KMS-11 (cell line): ENCODE measurements around the gene TXNRD2.

ENCODE experiments used
- H2AFZ ChIP-seq: fragments of 200-600 bp; sonication (generic); 2 replicates; pipeline ENCODE4 v1.6.1; 2016; ENCODE audit warnings: antibody characterized with exemption, mixed run types, low read depth
- H3K27ac ChIP-seq: fragments of 200-600 bp; sonication (generic); 2 replicates; pipeline ENCODE4 v1.6.1; 2016; ENCODE audit warnings: mild to moderate bottlenecking, mixed run types
- H3K27me3 ChIP-seq: fragments of 200-600 bp; sonication (generic); 2 replicates; pipeline ENCODE4 v1.6.1; 2017; ENCODE audit warnings: mild to moderate bottlenecking, low read depth, mixed run types, moderate library complexity; ENCODE audit not compliant: insufficient read depth
- H3K36me3 ChIP-seq: fragments of 200-600 bp; sonication (generic); 2 replicates; pipeline ENCODE4 v1.6.1; 2017; ENCODE audit warnings: mild to moderate bottlenecking, mixed run types; ENCODE audit not compliant: insufficient read depth
- H3K4me1 ChIP-seq: fragments of 200-600 bp; sonication (generic); 2 replicates; pipeline ENCODE4 v1.6.1; 2016; ENCODE audit warnings: mild to moderate bottlenecking, low read depth, mixed run types; ENCODE audit not compliant: poor library complexity, severe bottlenecking
- H3K4me2 ChIP-seq: fragments of 200-600 bp; sonication (generic); 2 replicates; pipeline ENCODE4 v1.7.0; 2016; ENCODE audit warnings: mild to moderate bottlenecking, mixed run types
- H3K4me3 ChIP-seq: fragments of 200-600 bp; sonication (generic); IDR thresholded peaks from 2 replicates; pipeline ENCODE4 v1.6.1; 2017; ENCODE audit warnings: low read depth, low read length, mixed read lengths; ENCODE audit not compliant: insufficient read depth
- H3K79me2 ChIP-seq: fragments of 200-600 bp; sonication (generic); 2 replicates; pipeline ENCODE4 v1.6.1; 2016; ENCODE audit warnings: low read depth, mixed run types; ENCODE audit not compliant: insufficient read depth
- H3K9ac ChIP-seq: fragments of 200-600 bp; sonication (generic); 2 replicates; pipeline ENCODE4 v1.6.1; 2016; ENCODE audit warnings: mild to moderate bottlenecking, mixed run types
- H4K20me1 ChIP-seq: fragments of 200-600 bp; sonication (generic); 2 replicates; pipeline ENCODE4 v1.6.1; 2016; ENCODE audit warnings: mild to moderate bottlenecking, mixed run types; ENCODE audit not compliant: insufficient read depth
- TF ChIP-seq, protein P1 (sequence below): fragments of 200-600 bp; sonication (generic); conservative IDR thresholded peaks from 2 replicates; pipeline ENCODE4 v1.6.1; 2017; ENCODE audit warnings: low read depth, mild to moderate bottlenecking, antibody characterized with exemption, low read length, moderate library complexity, mixed read lengths

The TXNRD2 gene

GRCh38 chr22:19976671-19977070 lies 35.1 kb upstream of the TXNRD2 start:
- H3K9ac ChIP-seq, result no peak overlapping the region
- no peaks in the 10 kb centered on the region for H3K36me3 ChIP-seq
- TF ChIP-seq, protein P1, sequence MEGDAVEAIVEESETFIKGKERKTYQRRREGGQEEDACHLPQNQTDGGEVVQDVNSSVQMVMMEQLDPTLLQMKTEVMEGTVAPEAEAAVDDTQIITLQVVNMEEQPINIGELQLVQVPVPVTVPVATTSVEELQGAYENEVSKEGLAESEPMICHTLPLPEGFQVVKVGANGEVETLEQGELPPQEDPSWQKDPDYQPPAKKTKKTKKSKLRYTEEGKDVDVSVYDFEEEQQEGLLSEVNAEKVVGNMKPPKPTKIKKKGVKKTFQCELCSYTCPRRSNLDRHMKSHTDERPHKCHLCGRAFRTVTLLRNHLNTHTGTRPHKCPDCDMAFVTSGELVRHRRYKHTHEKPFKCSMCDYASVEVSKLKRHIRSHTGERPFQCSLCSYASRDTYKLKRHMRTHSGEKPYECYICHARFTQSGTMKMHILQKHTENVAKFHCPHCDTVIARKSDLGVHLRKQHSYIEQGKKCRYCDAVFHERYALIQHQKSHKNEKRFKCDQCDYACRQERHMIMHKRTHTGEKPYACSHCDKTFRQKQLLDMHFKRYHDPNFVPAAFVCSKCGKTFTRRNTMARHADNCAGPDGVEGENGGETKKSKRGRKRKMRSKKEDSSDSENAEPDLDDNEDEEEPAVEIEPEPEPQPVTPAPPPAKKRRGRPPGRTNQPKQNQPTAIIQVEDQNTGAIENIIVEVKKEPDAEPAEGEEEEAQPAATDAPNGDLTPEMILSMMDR, result no peak
- H3K4me2 ChIP-seq, result no peak overlapping the region
- H3K79me2 ChIP-seq, result no peaks in the 10 kb centered on the region
- H3K27me3 ChIP-seq, result no peaks in the 10 kb centered on the region
- no peak overlapping the region for H3K27ac ChIP-seq
- no peak overlapping the region for H3K4me3 ChIP-seq
- no peaks in the 10 kb centered on the region for H4K20me1 ChIP-seq
- H2AFZ ChIP-seq, result no peak overlapping the region
- H3K4me1 ChIP-seq, result no peaks in the 10 kb centered on the region

- no peak overlapping the region for H3K27ac ChIP-seq
- no peak overlapping the region for H3K4me2 ChIP-seq
- no peaks in the 10 kb centered on the region for H4K20me1 ChIP-seq
Measured at GRCh38 chr22:19975707-19976035, 34.1 kb upstream of the TXNRD2 start.

GRCh38 chr22:19974935-19975706 lies 33.5 kb upstream of the TXNRD2 start:
- H3K27ac ChIP-seq, result no peak overlapping the region
- no peaks in the 10 kb centered on the region for H3K79me2 ChIP-seq
- H2AFZ ChIP-seq, result no peak overlapping the region
- no peaks in the 10 kb centered on the region for H4K20me1 ChIP-seq
- H3K36me3 ChIP-seq, result no peaks in the 10 kb centered on the region
- H3K9ac ChIP-seq, result no peak overlapping the region
- no peaks in the 10 kb centered on the region for H3K4me1 ChIP-seq
- no peak overlapping the region for H3K4me2 ChIP-seq
- H3K4me3 ChIP-seq, result no peak overlapping the region
- H3K27me3 ChIP-seq, result no peaks in the 10 kb centered on the region
- TF ChIP-seq, protein P1, result no peak

More at GRCh38 chr22:19975707-19976035, 34.1 kb upstream of the TXNRD2 start:
- H3K79me2 ChIP-seq, result no peaks in the 10 kb centered on the region
- no peaks in the 10 kb centered on the region for H3K36me3 ChIP-seq
- no peak overlapping the region for H3K4me3 ChIP-seq
- no peaks in the 10 kb centered on the region for H3K27me3 ChIP-seq
- TF ChIP-seq, protein P1, result no peak
- no peak overlapping the region for H3K9ac ChIP-seq
- no peak overlapping the region for H2AFZ ChIP-seq
- H3K4me1 ChIP-seq, result no peaks in the 10 kb centered on the region

- Histone ChIP-seq H3K9ac (no peak overlapping the region), H3K27ac (no peak overlapping the region), H3K4me1 (no peaks in the 10 kb centered on the region), H4K20me1 (no peaks in the 10 kb centered on the region), H3K4me2 (no peak overlapping the region), H3K27me3 (no peaks in the 10 kb centered on the region), H3K79me2 (no peaks in the 10 kb centered on the region), H2AFZ (no peak overlapping the region), H3K4me3 (no peak overlapping the region), H3K36me3 (no peaks in the 10 kb centered on the region)
- TF ChIP-seq, protein P1, result no peak
Measured at GRCh38 chr22:19974268-19974861, 32.7 kb upstream of the TXNRD2 start.
